ENCODE results near the gene CFAP299.

Gene CFAP299

DNA sequence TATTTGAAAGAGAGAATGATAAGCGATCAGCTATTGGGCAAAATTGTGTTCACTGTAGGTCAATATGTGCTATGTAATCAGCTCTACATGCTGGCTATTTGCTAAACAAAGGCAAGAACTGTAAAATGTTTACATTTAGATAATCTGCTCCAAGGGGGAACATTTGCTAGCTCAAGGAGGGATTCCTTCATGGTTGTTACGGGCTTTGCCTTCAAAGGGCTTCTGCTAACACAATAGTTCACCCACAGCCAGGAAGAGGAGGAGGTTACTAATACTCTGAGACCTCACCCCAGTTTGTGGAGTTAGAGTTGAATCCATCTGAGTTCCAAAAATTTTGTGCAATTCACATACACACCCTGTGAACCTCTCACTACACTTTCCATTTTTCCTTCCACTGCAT is 587.4 kb downstream of the CFAP299 start:
- no peaks in the 10 kb centered on the region for H3K27me3 ChIP-seq (ENCODE audit: low read depth, low read length)
- H2AFZ ChIP-seq (ENCODE audit: low read depth, low read length) = no peak overlapping the region
- H4K20me1 ChIP-seq (ENCODE audit: insufficient read depth, low read length) = no peaks in the 10 kb centered on the region
- H3K4me2 ChIP-seq (ENCODE audit: low read length) = no peak overlapping the region
- H3K36me3 ChIP-seq (replicated peaks; ENCODE audit: low read depth, low read length) = no peaks in the 10 kb centered on the region
- H3K4me1 ChIP-seq (ENCODE audit: low read length) = peaks cover 22% of the 10 kb centered on the region
- H3K4me3 ChIP-seq (ENCODE audit: low read length) = no peak overlapping the region
- no peaks in the 10 kb centered on the region for H3K79me2 ChIP-seq (ENCODE audit: low read length)
- H3K27ac ChIP-seq (ENCODE audit: low read length) = no peak overlapping the region
- H3K9me3 ChIP-seq (ENCODE audit: insufficient read depth, low read length) = no peaks in the 10 kb centered on the region
- H3K9ac ChIP-seq (ENCODE audit: low read length) = no peak overlapping the region
- no peak for TF ChIP-seq EZH2phosphoT487 (IDR thresholded peaks at IDR 0.05; ENCODE audit: low read depth)
- TF ChIP-seq, protein P1, sequence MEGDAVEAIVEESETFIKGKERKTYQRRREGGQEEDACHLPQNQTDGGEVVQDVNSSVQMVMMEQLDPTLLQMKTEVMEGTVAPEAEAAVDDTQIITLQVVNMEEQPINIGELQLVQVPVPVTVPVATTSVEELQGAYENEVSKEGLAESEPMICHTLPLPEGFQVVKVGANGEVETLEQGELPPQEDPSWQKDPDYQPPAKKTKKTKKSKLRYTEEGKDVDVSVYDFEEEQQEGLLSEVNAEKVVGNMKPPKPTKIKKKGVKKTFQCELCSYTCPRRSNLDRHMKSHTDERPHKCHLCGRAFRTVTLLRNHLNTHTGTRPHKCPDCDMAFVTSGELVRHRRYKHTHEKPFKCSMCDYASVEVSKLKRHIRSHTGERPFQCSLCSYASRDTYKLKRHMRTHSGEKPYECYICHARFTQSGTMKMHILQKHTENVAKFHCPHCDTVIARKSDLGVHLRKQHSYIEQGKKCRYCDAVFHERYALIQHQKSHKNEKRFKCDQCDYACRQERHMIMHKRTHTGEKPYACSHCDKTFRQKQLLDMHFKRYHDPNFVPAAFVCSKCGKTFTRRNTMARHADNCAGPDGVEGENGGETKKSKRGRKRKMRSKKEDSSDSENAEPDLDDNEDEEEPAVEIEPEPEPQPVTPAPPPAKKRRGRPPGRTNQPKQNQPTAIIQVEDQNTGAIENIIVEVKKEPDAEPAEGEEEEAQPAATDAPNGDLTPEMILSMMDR (IDR thresholded peaks at IDR 0.05; ENCODE audit: low read depth, low read length) = no peak

DNA sequence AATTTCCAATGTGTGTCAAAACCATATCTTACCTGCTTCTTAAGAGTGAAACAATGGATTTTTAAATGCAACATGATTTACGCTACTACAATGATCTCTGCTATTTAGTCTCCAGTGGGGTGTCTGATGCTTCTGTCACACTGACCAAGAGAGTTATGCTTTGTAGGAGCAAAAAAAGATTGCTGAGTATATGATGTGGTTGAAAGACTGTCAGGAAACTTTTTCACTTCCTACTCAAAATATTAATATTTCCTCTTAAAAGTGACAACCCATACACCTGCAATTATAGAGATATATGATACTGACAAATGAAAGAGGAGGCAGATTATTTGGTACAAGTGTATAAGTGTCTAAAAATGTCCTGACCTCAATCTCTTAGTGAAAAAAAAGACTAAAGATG is 589.8 kb downstream of the CFAP299 start:
- Histone ChIP-seq H3K4me1 (ENCODE audit: low read length) (peaks cover 22% of the 10 kb centered on the region), H2AFZ (ENCODE audit: low read depth, low read length) (no peak overlapping the region), H3K79me2 (ENCODE audit: low read length) (no peaks in the 10 kb centered on the region), H3K4me2 (ENCODE audit: low read length) (peak overlapping the region; percentile 37), H3K27ac (ENCODE audit: low read length) (no peak overlapping the region), H3K27me3 (ENCODE audit: low read depth, low read length) (no peaks in the 10 kb centered on the region), H3K9ac (ENCODE audit: low read length) (no peak overlapping the region), H3K9me3 (ENCODE audit: insufficient read depth, low read length) (no peaks in the 10 kb centered on the region), H4K20me1 (ENCODE audit: insufficient read depth, low read length) (no peaks in the 10 kb centered on the region), H3K4me3 (ENCODE audit: low read length) (no peak overlapping the region), H3K36me3 (replicated peaks; ENCODE audit: low read depth, low read length) (no peaks in the 10 kb centered on the region)
- TF ChIP-seq, protein P1 (IDR thresholded peaks at IDR 0.05; ENCODE audit: low read depth, low read length) = no peak
- TF ChIP-seq EZH2phosphoT487 (IDR thresholded peaks at IDR 0.05; ENCODE audit: low read depth) = no peak

DNA sequence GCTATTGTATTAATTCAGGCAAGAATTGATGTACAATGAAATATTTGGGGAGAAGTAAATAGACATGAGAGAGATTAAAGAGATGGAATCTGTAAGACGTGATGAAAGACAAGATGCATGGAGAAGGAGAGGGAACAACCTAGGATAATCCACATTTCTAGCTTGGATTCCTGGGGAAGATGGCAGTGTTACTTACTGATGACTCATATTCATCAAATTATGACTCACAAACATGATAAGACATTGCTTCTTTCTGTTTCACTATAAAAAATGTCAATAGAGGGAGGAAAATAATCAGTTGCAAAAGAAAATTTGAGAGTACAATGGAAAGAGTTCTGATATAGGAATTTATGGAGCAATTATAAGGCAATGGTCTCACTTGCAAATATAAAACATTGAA is 590.9 kb downstream of the CFAP299 start:
- H3K4me2 ChIP-seq (ENCODE audit: low read length) = no peak overlapping the region
- no peak overlapping the region for H3K9ac ChIP-seq (ENCODE audit: low read length)
- TF ChIP-seq, protein P1 (IDR thresholded peaks at IDR 0.05; ENCODE audit: low read depth, low read length) = no peak
- no peak for TF ChIP-seq EZH2phosphoT487 (IDR thresholded peaks at IDR 0.05; ENCODE audit: low read depth)
- H3K4me1 ChIP-seq (ENCODE audit: low read length) = peaks cover 22% of the 10 kb centered on the region
- H3K27ac ChIP-seq (ENCODE audit: low read length) = no peak overlapping the region
- no peaks in the 10 kb centered on the region for H3K36me3 ChIP-seq (replicated peaks; ENCODE audit: low read depth, low read length)
- H3K79me2 ChIP-seq (ENCODE audit: low read length) = no peaks in the 10 kb centered on the region
- H3K4me3 ChIP-seq (ENCODE audit: low read length) = no peak overlapping the region
- no peaks in the 10 kb centered on the region for H3K9me3 ChIP-seq (ENCODE audit: insufficient read depth, low read length)
- H4K20me1 ChIP-seq (ENCODE audit: insufficient read depth, low read length) = no peaks in the 10 kb centered on the region
- no peak overlapping the region for H2AFZ ChIP-seq (ENCODE audit: low read depth, low read length)
- no peaks in the 10 kb centered on the region for H3K27me3 ChIP-seq (ENCODE audit: low read depth, low read length)

DNA sequence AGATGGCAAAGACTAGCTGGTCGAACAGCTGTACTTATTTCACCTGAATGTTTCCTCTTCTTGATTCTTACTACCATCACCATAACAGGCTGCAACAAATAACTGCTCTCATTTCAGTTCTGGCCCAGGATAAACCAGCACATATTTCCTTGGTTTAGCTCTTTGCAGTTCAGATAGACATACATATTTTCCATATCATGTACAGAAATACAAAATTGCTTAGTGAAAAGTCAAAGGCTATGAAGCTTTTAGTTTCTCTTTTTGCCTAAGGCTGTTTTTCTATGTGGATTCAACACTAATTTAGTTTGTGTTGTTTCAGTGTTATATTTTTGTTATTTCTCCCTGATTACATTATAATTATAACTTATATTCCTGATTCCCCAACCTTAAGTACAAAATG is 591.4 kb downstream of the CFAP299 start:
- Histone ChIP-seq H2AFZ (ENCODE audit: low read depth, low read length) (no peak overlapping the region), H3K79me2 (ENCODE audit: low read length) (no peaks in the 10 kb centered on the region), H3K4me1 (ENCODE audit: low read length) (peaks cover 22% of the 10 kb centered on the region), H3K4me3 (ENCODE audit: low read length) (no peak overlapping the region), H3K27me3 (ENCODE audit: low read depth, low read length) (no peaks in the 10 kb centered on the region), H3K9ac (ENCODE audit: low read length) (no peak overlapping the region), H3K4me2 (ENCODE audit: low read length) (no peak overlapping the region), H4K20me1 (ENCODE audit: insufficient read depth, low read length) (no peaks in the 10 kb centered on the region), H3K36me3 (replicated peaks; ENCODE audit: low read depth, low read length) (no peaks in the 10 kb centered on the region), H3K9me3 (ENCODE audit: insufficient read depth, low read length) (no peaks in the 10 kb centered on the region), H3K27ac (ENCODE audit: low read length) (no peak overlapping the region)
- TF ChIP-seq, protein P1 (IDR thresholded peaks at IDR 0.05; ENCODE audit: low read depth, low read length) = no peak
- TF ChIP-seq EZH2phosphoT487 (IDR thresholded peaks at IDR 0.05; ENCODE audit: low read depth) = no peak

All from OCI-LY3 (cell line).